COLO668 (cell line): ENCODE data around the gene MARCHF3.
A peak's percentile ranks its signal among the peaks of the same experiment; 100 is the strongest.
"Not testable (repeated sequence)": the region's sequence is repeated elsewhere in the genome, so short reads cannot be mapped to it uniquely, and the experiment has no call there.

ENCODE experiments used
- DNase-seq: peaks from one replicate; lab custom pipeline; 2025; ENCODE audit not compliant: unreplicated experiment; lab: John Stamatoyannopoulos, UW

MARCHF3 gene

DNA sequence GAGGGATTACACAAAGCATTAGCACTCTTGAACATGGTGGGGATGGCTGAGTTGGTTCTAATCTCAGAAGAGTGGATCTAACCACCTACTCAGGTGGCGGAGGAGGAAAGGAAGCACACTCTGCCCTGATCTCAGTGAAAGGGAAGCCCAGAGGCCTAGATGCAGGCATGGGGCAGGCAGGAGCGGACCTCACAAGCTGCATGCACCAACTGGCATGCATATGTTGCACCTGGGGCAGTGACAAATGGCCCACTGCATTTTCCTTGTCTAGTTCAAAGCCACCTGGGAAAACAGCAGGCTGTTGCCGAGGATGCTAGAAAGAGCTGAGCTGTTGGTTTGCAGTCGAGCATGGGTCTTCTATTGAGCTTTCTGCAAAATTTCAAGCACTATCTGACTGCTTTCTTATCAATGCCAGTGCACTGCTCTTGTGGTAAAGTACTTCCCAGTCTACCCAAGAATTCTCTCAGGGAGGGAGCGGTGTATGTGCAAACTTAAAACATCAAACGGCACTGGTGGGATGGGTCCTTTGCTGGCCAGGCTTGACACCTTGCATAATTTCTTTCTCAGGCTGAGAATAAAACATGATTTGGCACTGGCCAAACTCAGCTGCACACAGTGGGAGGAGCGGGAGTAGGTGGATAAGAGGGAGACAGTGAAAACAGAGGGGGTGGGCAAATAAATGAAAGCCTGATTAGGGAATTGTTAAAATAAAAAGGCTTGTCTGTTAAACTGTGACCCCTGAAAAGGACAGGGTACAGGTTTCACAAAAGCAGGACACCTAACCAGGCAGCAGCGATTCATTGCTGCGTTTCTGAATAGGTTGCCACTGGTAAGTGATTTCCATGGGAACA, 108.9 kb downstream of the MARCHF3 start:
- DNase-seq, result no peak

DNA sequence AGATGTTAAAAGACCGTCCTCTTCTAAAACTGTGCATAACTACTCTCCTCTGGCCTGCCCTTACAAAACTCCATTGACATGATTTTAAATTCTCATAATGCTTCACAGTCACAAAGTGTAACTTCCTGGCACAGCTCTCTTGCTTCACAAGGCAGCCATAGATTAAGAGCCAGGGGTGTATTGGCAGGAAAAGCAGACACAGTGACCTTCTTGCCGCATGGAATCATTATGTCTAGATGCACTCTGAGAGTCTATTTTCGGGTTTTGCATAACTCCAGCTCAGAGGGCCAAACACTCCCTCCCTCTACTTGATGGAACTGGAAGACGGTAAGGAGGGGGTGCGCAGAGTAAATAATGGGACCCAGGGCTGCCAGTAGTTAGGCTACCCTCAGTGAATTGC, 110.1 kb downstream of the MARCHF3 start:
- DNase-seq, result no peak

DNA sequence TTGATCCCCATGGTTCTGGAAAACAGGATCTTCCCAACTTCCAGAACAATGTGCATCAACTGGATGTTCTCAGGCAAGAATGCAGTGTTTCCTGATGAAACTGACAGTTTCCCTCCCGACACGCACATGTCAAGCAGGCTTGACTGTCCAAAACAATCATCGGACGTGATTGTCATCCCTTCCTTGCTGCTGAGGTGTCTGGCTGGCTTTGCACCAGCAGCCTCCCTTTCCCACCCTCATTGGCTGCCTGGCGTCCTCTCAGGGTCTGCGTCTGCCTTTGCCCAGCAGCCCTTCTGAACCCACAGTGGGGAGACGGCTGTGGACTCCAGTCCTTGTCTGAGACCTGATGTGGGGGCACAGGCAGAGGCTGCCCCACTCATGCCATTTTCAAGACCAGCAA, 110.8 kb downstream of the MARCHF3 start:
- DNase-seq, result no peak

DNA sequence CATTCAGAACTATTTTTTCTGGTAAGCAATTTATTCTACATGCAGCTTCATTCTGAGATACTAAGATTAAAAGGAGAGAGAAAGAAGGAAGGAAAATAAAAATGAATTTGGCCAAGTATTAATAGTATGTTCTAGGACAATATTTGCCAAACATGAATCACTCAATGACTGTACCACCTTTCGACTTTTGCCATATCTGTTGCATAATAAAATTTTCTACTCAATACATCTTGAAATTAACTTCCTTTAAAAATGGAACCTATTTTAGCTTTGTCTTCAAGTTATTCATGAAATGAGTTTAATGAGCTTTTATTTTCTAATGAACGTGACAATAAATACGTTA, 111.8 kb downstream of the MARCHF3 start:
- no peak for DNase-seq

DNA sequence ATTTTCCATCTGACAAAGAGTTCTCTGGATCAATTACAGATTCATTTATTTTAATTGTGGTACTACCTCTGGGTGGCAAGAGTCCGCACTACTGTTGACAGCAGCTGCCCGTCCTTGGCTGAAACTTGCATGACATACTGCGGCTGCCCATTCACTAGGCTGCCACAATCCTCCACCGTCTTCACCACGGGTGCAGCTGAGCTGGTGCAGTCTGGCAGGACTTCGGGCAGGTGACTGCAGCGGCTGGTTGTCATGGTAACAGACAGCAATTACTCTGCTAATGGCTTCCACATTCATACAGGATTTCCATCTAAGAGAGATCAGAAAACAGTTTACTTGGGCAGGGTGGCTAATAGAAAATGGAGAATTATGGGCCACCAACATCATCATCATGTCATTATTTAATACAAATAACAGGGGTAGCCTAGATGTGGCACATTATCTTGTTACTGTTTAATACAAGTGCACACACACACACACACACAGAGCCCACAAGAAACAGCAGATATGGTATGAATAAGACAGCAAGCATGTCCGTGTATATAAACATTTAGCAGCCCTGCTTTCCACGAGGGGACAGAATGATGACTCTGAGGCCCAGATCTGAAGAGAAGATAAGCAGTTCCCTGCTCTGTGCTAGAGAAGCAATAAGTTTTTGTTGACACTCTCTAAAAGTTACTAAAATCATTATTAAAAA, 112.3 kb downstream of the MARCHF3 start:
- DNase-seq, result peak; percentile 9

DNA sequence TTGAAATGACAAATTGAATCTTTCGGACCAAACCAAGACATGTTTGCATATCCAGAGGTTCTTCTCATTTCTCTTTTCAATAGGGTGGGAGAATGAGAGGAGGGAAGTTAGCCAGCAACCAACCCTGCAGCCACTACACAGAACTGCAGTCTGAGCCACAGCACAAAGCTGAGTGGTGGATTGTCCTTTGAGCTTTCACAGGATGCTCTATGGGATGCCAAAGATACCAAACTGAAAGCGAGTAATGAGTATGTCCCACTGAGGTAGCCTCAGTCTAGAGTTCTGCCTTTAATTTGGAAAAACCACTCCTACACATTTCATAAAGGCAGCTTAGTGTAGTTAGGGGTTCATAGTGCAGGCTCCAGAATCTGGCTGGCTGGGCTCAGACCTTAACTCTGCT, 114.9 kb downstream of the MARCHF3 start:
- DNase-seq, result no peak

DNA sequence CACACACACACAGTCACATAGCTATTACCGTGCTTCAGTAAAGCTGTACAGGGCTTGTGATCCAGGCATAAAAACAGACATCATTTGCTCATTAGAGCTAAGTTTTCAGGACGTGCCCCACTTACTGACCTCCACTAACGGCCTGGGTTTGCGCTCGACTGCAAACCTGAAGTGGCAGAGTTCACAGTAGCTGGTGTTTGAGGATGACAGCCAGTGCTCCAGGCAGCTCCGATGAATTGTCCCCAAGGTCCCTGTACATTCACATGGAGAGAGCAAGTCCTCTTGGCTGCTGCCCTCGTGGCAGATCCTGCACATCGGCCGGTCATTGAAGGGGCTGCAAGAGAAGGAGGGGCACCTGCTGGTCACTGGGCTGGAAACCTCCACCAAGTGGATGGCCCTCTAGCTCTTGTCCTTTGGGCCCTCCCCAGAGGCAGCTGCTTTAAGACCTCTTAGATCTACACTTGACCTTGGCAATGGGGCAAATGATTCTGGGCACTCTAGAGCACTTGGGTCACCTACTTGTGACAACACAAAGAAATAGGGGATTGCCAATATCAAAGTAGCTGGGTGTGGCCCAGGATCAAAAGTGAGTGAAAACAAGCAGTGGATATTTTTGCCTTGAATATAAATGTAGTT, 115.4 kb downstream of the MARCHF3 start:
- DNase-seq, result no peak

DNA sequence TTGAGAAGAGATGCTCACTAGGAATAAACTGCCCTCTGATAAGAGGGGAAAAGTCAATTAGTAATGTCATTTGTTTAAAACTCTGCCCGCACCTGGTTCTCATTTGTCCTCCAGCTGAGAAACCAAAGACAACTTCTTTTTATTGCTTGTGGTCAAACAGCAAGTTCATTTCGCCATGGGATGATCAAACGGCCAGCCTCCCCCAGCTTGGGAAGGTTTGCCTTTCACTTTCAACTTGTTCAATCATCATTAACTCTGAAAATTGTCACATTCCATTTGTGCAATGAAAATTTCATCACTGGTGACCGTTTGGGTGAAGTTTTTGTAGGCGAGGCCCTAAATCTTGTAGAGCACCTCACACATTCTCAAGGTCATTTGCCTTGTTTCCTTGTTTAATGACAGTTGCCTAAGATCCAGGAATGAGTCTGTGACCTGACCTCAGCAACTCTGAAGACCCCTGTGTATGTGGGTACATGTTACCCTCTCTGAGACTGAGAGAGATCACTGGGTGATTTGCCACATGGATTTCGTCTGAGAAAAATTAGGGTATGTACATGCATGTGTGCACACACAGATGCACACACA, 117.7 kb downstream of the MARCHF3 start:
- no peak for DNase-seq

DNA sequence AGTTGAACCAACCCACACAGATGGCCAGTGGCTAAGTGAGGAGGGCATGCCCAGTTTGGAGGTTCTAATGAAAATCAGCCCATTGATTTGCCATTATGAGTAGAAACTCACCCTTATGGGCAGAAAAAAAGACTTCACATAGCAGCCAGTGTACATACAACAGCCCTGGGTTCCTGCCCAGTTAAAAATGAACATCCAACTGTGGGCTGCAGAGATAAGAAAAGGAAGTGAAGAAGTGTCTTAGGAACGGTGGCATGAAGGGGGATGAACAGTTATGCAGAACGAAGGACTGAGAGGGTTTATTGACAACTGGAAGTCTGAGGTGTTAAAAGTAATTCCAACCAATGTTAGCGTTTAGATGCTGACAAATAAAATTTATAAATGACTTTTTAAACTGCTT, 118.4 kb downstream of the MARCHF3 start:
- DNase-seq, result no peak

DNA sequence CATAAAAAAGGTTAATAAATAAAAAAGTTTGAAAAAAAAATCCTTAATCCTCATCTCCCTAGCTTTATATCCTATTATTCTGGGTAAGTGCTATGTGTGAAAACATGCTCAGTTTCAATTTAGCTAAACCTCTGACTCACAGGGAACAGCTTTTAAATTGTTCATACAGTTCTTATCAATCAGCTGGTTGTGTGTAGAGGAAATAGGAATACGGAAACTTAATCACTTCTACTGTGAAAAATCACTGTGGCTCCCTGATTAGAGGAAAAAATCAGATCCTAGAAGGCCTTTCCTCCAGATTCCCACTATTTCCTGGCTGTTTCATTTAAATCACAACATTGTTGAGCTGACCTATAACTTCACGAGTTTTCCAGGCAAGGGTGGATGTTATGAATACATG, 120.5 kb downstream of the MARCHF3 start:
- no peak for DNase-seq

DNA sequence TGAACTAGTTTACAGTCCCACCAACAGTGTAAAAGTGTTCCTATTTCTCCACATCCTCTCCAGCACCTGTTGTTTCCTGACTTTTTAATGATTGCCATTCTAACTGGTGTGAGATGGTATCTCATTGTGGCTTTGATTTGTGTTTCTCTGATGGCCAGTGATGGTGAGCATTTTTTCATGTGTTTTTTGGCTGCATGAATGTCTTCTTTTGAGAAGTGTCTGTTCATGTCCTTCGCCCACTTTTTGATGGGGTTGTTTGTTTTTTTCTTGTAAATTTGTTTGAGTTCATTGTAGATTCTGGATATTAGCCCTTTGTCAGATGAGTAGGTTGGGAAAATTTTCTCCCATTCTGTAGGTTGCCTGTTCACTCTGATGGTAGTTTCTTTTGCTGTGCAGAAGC, 126.0 kb downstream of the MARCHF3 start:
- DNase-seq, result not testable (repeated sequence)

DNA sequence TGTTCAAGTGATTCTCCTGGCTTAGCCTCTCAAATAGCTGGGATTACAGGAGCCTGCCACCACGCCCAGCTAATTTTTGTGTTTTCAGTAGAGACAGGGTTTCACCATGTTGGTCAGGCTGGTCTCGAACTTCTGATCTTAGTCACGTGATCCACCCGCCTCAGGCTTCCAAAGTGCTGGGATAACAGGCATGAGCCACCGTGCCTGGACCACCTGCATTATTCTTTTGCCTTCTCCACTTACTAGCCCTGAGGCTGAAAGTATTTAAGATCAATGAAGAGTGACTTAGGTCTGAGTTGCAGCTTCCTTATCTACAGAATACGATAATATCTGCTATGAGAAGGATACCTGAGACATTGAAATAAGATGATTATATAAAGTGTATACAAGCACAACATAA, 129.6 kb downstream of the MARCHF3 start:
- no peak for DNase-seq

DNA sequence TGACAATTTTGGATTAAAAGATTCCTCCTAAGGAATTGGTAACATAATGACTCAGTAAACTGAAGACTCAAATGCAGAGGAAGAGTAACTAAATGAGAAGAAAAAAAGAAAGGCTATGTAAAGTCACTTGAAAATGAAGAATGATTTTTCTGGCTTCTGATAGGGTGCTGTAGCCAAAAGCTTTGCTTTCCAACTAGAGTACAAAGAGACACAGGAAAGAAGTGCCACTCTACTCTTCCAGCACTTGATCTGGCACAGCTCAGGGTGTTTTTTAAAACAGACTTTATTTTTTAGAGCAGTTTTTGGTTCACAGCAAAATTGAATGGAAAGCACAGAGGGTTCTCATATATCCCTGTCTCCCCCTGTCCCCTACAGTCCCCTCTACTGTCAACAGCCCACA, 130.9 kb downstream of the MARCHF3 start:
- no peak for DNase-seq

DNA sequence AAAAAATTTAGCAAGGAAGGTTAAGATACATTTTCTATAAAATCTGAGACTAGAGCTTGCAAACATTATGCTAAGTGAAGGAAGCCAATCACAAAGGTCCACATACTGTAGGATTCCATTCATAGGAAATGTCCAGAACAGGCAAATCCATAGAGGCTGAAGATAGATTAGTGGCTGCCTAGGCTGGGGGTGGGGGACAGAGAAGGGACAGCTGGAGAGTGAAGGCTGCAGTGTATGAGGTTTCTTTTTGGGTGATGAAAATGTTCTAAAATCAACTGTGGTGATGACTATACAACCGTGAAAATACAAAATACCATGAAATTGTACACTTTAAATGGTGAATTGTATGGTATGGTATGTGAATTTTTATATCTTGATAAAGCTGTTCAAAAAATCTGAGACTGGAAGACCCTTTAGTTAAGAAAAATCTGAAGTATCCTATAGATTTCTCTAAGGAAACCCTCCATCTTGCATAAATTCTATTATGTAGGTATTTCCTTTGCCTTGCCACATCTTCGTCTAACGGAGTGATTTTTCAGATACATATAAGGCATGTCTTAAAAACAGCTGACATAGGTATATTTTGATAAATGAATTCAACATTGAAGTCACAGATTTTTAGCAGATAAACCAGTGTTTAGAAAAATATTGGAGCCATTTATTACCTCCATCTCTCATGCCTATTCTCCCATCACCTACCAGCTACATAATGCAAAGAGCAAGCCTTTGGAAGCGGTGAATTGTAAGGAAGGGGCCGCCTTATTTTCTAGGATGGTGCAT, 132.3 kb downstream of the MARCHF3 start:
- DNase-seq, result no peak

DNA sequence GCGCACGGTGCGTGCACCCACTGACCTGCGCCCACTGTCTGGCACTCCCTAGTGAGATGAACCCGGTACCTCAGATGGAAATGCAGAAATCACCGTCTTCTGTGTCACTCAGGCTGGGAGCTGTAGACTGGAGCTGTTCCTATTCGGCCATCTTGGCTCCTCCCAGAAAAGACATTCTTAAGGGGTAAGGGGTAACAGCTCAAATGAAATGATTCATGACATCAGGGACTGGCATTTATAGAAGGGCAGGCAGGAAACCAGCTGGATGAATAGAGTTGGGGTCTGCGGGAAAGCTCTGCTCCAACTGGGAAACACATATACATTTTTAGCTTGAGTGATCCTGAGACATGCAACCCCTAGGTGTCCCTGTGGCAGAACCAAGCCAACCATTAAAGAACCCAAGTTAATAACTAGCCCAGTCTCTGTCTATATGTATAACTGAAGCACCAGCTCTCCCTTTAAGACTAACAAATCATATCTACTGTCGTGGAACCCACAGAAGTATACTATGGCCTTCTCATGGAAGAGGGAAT, 134.1 kb downstream of the MARCHF3 start:
- DNase-seq, result no peak

DNA sequence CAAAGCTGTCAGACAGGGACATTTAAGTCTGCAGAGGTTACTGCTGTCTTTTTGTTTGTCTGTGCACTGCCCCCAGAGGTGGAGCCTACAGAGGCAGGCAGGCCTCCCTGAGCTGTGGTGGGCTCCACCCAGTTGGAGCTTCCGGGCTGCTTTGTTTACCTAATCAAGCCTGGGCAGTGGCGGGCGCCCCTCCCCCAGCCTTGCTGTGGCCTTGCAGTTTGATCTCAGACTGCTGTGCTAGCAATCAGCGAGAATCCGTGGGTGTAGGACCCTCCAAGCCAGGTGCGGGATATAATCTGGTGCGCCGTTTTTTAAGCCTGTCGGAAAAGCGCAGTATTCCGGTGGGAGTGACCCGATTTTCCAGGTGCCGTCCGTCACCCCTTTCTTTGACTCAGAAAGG, 134.6 kb downstream of the MARCHF3 start:
- DNase-seq, result not testable (repeated sequence)

DNA sequence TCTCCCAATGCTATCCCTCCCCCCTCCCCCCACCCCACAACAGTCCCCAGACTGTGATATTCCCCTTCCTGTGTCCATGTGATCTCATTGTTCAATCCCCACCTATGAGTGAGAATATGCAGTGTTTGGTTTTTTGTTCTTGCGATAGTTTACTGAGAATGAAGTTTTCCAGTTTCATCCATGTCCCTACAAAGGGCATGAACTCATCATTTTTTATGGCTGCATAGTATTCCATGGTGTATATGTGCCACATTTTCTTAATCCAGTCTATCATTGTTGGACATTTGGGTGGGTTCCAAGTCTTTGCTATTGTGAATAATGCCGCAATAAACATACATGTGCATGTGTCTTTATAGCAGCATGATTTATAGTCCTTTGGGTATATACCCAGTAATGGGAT, 139.9 kb downstream of the MARCHF3 start:
- not testable (repeated sequence) for DNase-seq

DNA sequence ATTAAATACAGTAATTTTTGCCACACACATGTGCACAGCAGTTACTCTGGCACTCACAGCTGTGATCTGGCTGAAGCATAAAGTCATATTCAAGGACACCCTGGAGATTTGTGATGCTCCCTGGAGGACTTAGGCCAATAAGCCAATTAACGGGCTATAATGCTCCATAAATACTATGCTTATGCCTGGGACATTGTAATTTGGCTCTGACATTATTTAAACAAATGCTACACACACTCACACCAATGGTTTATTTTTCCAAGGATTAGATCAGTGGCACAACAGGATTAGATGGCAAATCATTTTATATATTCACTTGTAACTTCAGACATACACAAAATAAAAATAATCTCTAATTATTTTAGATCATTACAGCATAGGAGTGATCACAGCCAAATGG, 142.2 kb downstream of the MARCHF3 start:
- no peak for DNase-seq

DNA sequence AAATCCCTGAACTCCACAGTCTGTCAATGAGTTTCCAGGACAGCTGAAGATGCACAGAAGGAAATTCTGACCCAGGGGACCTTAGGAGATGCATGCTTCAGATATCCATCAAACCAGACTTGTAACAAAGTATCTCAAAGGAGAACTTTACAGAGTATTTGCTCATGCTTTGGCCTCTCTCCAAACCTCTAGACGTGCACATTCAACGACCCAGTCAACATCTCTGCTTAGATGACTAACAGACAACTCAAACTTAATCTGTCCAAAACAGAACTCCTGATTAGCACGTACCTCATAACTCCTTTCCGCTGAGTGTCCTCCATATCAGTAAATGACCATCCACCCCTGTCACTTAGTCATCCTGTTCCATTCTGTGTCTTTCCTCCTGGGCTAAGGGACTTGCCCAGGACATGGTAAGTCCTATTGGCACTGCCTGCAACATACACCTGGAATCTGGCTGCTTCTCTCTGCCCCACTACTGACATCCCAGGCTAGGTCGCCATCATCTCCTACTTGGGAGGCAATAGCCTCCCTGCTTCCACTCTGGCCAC, 146.0 kb downstream of the MARCHF3 start:
- no peak for DNase-seq

DNA sequence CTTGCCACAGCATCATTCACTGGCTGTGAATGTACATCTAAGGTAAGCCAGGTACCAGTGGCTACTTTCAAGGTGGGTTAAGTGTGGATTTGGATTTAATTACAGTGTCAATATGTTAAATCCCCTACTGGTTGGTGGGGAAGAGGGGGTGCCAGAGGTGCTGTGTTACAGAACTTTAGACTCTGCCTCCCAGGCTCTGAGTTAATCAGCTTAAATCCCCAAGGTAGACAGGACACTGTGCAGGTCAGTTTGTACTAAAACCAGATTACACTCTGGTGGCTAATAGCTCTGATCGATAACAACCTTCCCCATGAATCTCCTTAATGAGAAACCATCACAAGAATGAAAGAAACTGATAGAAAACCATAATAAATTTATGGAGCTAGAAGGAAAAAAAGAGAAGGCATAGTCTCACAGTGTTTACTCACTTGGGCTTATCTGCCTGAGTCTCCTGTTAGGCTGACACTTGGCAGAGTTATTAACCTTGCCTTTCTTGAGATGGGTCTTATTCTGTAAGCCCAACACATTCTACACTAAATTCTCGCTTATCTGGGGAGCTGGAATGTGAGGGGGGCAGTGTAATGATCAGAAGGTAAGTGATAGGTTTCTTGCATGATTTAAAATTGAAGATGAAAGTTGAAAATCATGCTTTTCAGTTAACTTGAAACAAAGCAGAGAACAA, 146.7 kb downstream of the MARCHF3 start:
- DNase-seq, result no peak
